Thyroid gland (tissue), 4 donors: Measurements from ENCODE around the gene DUSP22. TPM values are rescaled to one million over a fixed set of nuclear protein-coding genes. Genes with fewer than 3 reads are reported as not detected.

Source experiments
- DNase-seq, 2 donors: peaks; one replicate each; pipeline ENCODE4 v3.0.0-alpha.2; 2019
- H3K27ac ChIP-seq, 3 donors: fragments of 200-600 bp; sonication (generic); 1 replicate in 2 of 3; 2 replicates in 1 of 3; pipeline ENCODE4 v1.5.1; 2016 to 2019; ENCODE audit warnings: mild to moderate bottlenecking in 1 of 3, moderate library complexity in 1 of 3
- H3K27me3 ChIP-seq: fragments of 200-600 bp; sonication (generic); one replicate; pipeline ENCODE4 v1.5.1; 2019
- H3K36me3 ChIP-seq, 2 donors: fragments of 200-600 bp; sonication (generic); one replicate each; pipeline ENCODE4 v1.5.1; 2016 to 2019
- H3K4me1 ChIP-seq, 2 donors: fragments of 200-600 bp; sonication (generic); one replicate each; pipeline ENCODE4 v1.5.1; 2017 to 2019
- H3K4me3 ChIP-seq, 3 donors: fragments of 200-600 bp; sonication (generic); replicated peaks in 1 of 3; 1 replicate in 2 of 3; 2 replicates in 1 of 3; pipeline ENCODE4 v1.5.1; 2016; ENCODE audit warnings: mild to moderate bottlenecking in 1 of 3
- H3K9me3 ChIP-seq: fragments of 200-600 bp; sonication (generic); one replicate; pipeline ENCODE4 v1.5.1; 2017
- CTCF ChIP-seq, 6 experiments: fragments of 200-600 bp in 3 of 6; fragments of 450-650 bp in 3 of 6; sonication (generic) in 3 of 6; IDR thresholded peaks; one replicate each; pipeline ENCODE4 v1.5.1; 2016 to 2019; ENCODE audit warnings: antibody characterized with exemption in 6 of 6, mild to moderate bottlenecking in 2 of 6, inconsistent platforms in 1 of 6, moderate library complexity in 1 of 6
- POLR2A ChIP-seq, 2 donors: fragments of 450-650 bp; IDR thresholded peaks; one replicate each; pipeline ENCODE4 v1.6.1; 2017; ENCODE audit warnings: antibody characterized with exemption in 2 of 2, mild to moderate bottlenecking in 2 of 2, moderate library complexity in 1 of 2
- WGBS, 2 donors: methylation state at CpG; one replicate each; pipeline ENCODE4 v1.1.5; 2017; 5-methylcytosine and 5-hydroxymethylcytosine counted together
- intact Hi-C: fragments of 100-400 bp; cut with DNase I; formaldehyde crosslinking; loops from one replicate; pipeline ENCODE4 v1.15.1; 2023
- total RNA-seq, 4 donors: library from RNA; depleted of rRNA; stranded (reverse); fragments of >200 nt; gene quantifications; one replicate each; pipeline ENCODE4 v1.2.3, GENCODE V29; 2016

DUSP22 gene
- total RNA-seq, 4 donors from 2014 or later = 40.4 to 68.8 (median 59.4) TPM

DNA sequence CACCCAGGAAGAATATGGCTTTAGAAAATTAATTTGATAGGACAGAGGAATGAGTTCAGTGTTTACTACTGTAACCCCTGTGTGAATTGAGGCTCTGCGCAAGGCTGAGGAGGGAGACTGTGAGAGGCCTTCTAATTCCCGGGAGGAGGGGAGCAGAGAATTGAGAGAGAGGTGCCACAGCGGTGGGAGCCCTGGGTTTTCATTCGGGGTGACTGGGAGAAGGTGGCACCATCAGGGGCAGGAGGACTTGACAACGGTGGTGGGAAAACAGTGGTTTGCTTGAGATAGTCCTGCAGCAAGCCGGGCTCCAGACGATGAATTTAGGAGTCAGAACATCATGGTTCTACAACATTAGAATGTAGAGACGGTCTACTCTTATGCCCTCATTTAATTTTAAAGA, 9.2 kb downstream of the DUSP22 start:
- Histone ChIP-seq H3K27me3 (no peaks in the 10 kb centered on the region), H3K9me3 (no peaks in the 10 kb centered on the region), H3K4me3 (no peak overlapping the region), H3K27ac (no peak overlapping the region), H3K36me3 (no peaks in the 10 kb centered on the region), H3K4me1 (peaks cover 7 to 32% of the 10 kb centered on the region in 2 donors)
- DNase-seq = no peak
- 88 to 89% methylated on average over 8 of the region's 8 CpGs for WGBS, 2 donors
- TF ChIP-seq CTCF (IDR thresholded peaks at IDR 0.05) (no peak), POLR2A (IDR thresholded peaks at IDR 0.05) (no peak)
- intact Hi-C loops = no loop called here

- 89% methylated on average over 20 of the region's 20 CpGs for WGBS, 2 donors
- Histone ChIP-seq H3K27me3 (no peaks in the 10 kb centered on the region), H3K4me1 (peaks cover 7 to 26% of the 10 kb centered on the region in 2 donors), H3K4me3 (no peak overlapping the region), H3K27ac (no peak overlapping the region), H3K9me3 (no peaks in the 10 kb centered on the region), H3K36me3 (no peaks in the 10 kb centered on the region)
- TF ChIP-seq CTCF (IDR thresholded peaks at IDR 0.05) (no peak), POLR2A (IDR thresholded peaks at IDR 0.05) (no peak)
- intact Hi-C loops = no loop called here
- DNase-seq = no peak
Observed at GRCh38 chr6:301929-302705, 9.8 kb downstream of the DUSP22 start.

DNA sequence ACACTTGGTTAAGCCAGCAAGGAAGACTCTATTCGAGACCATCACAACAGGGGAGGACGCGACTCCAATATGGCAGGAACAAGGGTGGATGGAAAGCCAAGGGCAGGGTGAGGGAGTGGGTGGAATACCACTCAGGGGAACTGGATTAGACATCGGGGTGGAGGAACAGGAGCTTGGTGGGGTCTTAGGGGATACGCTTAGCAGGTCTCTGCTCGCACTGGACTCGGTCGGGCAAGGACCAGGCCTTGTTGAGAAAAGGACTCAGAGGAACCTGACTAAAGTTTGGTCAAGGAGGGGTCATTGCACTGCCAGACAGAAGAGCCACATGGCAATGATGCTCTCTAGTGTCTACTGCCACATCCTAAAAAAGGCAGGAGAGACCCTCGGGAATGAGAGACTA, 10.5 kb downstream of the DUSP22 start:
- DNase-seq = no peak
- TF ChIP-seq POLR2A (IDR thresholded peaks at IDR 0.05) (no peak), CTCF (IDR thresholded peaks at IDR 0.05) (no peak)
- Histone ChIP-seq H3K27me3 (no peaks in the 10 kb centered on the region), H3K36me3 (no peaks in the 10 kb centered on the region), H3K9me3 (no peaks in the 10 kb centered on the region), H3K4me1 (peaks cover 7 to 19% of the 10 kb centered on the region in 2 donors), H3K4me3 (no peak overlapping the region), H3K27ac (no peak overlapping the region)
- WGBS, 2 donors = 86 to 88% methylated on average over 9 of the region's 9 CpGs
- intact Hi-C loops = no loop called here

GRCh38 chr6:303263-303662, 11.0 kb downstream of the DUSP22 start:
- no peak overlapping the region for H3K4me3 ChIP-seq
- TF ChIP-seq CTCF (IDR thresholded peaks at IDR 0.05) (no peak), POLR2A (IDR thresholded peaks at IDR 0.05) (no peak)
- DNase-seq = no peak
- no peak overlapping the region for H3K27ac ChIP-seq
- no peaks in the 10 kb centered on the region for H3K27me3 ChIP-seq
- H3K4me1 ChIP-seq = peaks cover 7 to 14% of the 10 kb centered on the region in 2 donors
- intact Hi-C loops = no loop called here
- H3K9me3 ChIP-seq = no peaks in the 10 kb centered on the region
- 91 to 92% methylated on average over 9 of the region's 9 CpGs for WGBS, 2 donors
- H3K36me3 ChIP-seq = no peaks in the 10 kb centered on the region

- Histone ChIP-seq H3K27ac (no peak overlapping the region), H3K27me3 (no peaks in the 10 kb centered on the region), H3K4me3 (no peak overlapping the region), H3K4me1 (peaks cover 3 to 6% of the 10 kb centered on the region in 2 donors), H3K9me3 (no peaks in the 10 kb centered on the region), H3K36me3 (no peaks in the 10 kb centered on the region)
- intact Hi-C loops = no loop called here
- DNase-seq = no peak
- 78 to 91% methylated on average over 11 to 21 of the region's 21 CpGs for WGBS, 2 donors
- TF ChIP-seq POLR2A (IDR thresholded peaks at IDR 0.05) (no peak), CTCF (IDR thresholded peaks at IDR 0.05) (no peak)
Observed at GRCh38 chr6:303948-304558, 11.8 kb downstream of the DUSP22 start.
